ENCODE measurements around the gene FSIP2.

The FSIP2 gene

GRCh38 chr2:185738679-185739472 lies at the start of gene FSIP2:
Gene FSIP2, plus strand, starts transcription at chr2:185738804. Its CDS starts 91 bp downstream, at chr2:185738895.
- peak in 1 of 3 experiments; percentile 42 for DNase-seq (ENCODE audit: low read depth in 3 of 3)

DNA sequence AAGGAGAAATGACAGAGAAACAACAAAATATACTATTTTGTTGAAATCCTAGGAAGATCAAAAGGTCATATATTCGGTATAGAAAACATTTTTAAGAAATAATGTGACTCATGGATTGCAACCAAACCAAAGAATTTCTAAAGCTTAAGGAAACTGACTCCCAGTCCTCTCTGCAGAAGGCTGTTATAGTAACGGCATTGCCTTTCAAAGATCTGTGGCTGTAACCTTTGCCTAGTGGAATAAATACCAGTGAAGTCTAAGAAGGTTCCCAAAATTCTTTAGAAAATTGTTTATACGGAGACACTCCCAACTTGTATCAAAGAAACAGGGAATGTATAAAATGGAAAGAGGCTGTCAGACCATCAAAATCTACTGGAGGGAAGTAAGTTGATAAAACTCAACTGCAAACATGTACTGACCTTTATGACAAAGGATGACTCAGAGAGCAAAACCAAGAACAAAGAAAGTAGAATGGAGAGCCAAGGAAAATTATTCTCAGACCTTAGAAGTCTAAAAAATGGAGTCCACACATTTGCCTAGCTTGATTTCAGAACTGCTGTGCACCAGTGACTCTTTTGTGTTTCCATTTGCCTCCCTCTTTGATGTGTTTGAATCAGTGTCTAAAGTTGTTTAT lies 48.6 kb upstream of the FSIP2 start:
- no peak for DNase-seq (ENCODE audit: low read depth in 3 of 3)

GRCh38 chr2:185695711-185696235 lies 42.8 kb upstream of the FSIP2 start:
- no peak for DNase-seq (ENCODE audit: low read depth in 3 of 3)

DNA sequence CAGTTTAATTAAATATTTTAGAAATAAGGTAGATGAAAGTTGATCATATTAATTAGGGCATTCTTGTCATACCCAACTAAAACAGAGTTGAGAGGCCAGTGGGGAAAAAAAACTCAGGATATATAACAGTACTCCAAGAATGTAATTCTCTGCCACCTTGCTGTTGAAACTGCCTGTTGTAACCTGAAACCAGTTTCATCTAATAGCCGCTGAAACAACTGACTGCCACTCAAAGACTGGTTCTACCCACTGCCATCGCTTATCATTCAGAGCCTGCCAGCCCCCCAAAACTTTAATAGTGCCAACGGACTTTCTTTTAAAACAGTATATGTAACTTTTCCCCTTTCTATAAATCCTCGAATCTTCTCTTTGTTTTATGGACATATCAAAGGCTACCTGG lies 37.7 kb upstream of the FSIP2 start:
- DNase-seq (ENCODE audit: low read depth in 3 of 3): no peak

- DNase-seq (ENCODE audit: low read depth in 3 of 3): no peak
Measured at GRCh38 chr2:185734658-185735057, 3.9 kb upstream of the FSIP2 start.

DNA sequence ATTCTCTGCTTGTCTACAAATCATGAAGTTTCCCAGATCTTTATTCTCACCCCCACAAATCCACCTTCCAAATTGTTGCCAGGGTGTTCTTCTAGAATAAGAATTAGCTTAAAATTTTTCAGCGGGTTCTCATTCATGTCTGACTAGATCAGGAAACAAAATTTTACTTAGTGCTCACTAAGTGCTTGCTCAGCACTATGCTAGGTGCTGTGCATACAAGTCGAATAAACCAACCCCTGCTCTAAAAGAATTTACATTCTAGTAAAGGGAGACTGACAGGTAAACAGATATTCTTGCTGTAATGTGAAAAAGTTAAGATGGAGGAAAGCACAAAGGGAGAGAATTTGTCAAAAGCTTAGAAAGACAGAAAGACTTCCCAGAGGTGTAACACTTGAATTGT lies 2.4 kb upstream of the FSIP2 start:
- DNase-seq (ENCODE audit: low read depth in 3 of 3): no peak

GRCh38 chr2:185745864-185746859 lies 7.6 kb downstream of the FSIP2 start:
- no peak for DNase-seq (ENCODE audit: low read depth in 3 of 3)

DNA sequence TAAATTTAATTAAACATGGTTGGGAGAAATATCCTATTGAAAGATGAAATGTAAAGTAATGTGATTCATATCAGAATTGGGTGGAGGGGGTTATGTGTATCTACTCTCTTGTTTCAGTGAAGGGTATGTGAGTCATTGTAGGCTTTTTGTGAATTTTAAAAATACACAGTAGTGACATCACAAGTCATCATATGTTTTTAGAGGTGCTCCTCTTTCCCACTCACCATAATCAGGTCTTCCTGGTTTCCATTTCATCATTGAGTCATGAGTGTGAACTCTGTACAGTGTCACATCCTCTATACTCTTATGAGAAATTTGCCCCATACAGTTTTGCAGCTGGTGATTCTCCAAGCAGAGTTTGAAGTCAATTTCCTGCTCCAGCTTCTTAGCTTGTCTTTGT lies 18.8 kb downstream of the FSIP2 start:
- no peak for DNase-seq (ENCODE audit: low read depth in 3 of 3)

DNA sequence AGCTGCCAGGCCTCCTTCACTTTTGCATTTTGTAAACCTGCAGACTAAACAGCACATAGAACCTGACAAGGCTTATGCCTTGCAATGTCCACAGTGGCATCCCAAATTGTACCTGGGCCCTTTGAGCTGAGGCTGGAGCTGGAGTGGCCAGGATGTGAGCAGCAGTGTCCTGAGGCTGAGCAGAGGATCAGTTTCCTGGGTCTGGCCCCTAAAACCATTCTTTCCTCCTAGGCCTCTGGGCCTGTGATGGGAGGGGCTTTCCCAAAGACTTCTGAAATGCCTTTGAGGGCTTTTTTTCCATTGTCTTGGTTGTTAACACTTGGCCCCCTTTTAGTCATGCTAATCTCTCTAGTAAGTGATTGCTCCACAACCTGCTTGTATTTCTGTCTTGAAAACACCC lies 32.8 kb downstream of the FSIP2 start:
- DNase-seq (ENCODE audit: low read depth in 3 of 3): no peak

- DNase-seq (ENCODE audit: low read depth in 3 of 3): no peak
Measured at GRCh38 chr2:185780890-185781289, 42.3 kb downstream of the FSIP2 start.

DNA sequence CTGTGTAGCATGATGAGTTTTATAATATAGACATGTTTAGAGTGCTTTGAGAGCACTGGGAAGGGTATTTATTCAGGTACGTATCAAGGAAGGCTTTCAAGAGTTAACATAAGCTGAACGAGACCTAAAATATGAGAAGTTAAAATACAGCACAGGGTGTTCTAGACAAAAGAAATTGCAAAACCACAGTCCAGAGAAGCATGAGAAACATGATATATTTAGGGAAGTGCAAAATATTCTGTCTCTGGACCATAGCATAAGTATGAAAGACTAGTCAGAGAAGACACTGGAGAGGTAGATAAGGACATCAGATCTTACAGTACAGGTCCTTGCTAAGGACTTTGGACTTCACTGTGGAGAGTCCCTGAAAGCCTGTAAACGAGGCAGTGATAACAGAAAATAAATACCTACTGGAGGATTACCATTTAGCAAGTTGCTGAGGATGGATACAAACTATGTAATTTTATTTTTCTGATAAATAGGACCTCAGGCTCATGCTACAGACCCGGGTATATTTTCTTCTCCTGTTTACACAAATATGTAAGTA lies 43.7 kb downstream of the FSIP2 start:
- DNase-seq (ENCODE audit: low read depth in 3 of 3): no peak

- DNase-seq (ENCODE audit: low read depth in 3 of 3): no peak
Measured at GRCh38 chr2:185785156-185785555, 46.6 kb downstream of the FSIP2 start.

- DNase-seq (ENCODE audit: low read depth in 3 of 3): no peak
Measured at GRCh38 chr2:185785851-185786473, 47.4 kb downstream of the FSIP2 start.

GRCh38 chr2:185787227-185788145 lies 48.9 kb downstream of the FSIP2 start:
- DNase-seq (ENCODE audit: low read depth in 3 of 3): no peak

- DNase-seq (ENCODE audit: low read depth in 3 of 3): no peak
Measured at GRCh38 chr2:185790361-185790760, 51.8 kb downstream of the FSIP2 start.

DNA sequence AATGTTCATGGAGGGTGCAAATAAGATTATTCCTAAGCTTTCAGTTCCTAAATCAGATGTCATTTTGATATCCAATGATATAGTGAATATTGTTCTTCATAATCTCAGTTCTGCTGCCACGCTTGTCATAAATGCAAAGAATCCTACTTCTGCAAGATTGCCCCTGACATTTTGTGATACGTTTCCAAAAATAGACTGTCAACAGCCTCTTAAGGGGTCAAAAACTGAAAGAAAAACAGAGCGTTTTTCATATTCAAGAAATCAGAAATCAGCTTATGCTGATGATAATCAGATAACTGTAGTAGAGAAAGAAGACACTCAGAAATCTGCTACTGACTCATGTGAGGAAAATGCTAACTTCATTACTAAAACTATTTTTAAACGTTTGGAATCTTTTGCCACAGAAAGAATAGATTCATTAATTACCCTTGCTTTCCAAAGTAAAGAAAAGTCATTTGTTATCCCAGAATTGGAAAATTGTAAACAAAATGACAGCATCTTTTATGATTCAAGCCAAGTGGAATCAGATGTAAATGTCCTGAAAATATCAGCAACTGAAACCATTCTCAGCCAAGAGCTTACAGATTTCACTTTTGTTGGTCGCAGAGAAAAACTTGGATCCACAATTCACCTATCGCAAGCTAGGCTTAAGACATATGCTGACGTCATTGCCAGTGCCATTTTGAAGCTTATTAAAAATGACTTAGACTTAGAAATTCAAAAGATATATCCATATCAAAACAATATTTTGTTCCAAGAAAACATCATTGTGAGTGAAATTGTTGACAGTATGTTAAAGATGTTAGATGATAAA lies 55.1 kb downstream of the FSIP2 start:
- DNase-seq (ENCODE audit: low read depth in 3 of 3): no peak

- DNase-seq (ENCODE audit: low read depth in 3 of 3): no peak
Measured at GRCh38 chr2:185796758-185797157, 58.2 kb downstream of the FSIP2 start.

GRCh38 chr2:185802926-185803325 lies 64.3 kb downstream of the FSIP2 start:
- no peak for DNase-seq (ENCODE audit: low read depth in 3 of 3)

- DNase-seq (ENCODE audit: low read depth in 3 of 3): no peak
Measured at GRCh38 chr2:185806783-185807182, 68.2 kb downstream of the FSIP2 start.

Data from stimulated activated CD4-positive, alpha-beta T cell treated with anti-CD3 and anti-CD28 coated beads, TNF-alpha, amount 100 ng/mL, for 24 hours (primary cell).